Panc1 (cell line): Measurements from ENCODE around the gene PRKCA.

Experiments used
- POLR2AphosphoS5 ChIP-seq: IDR thresholded peaks from 2 replicates; pipeline ENCODE4 v1.6.1; 2012; ENCODE audit warnings: mild to moderate bottlenecking, low read depth, low read length, moderate library complexity
- SIN3A ChIP-seq: IDR thresholded peaks from 2 replicates; pipeline ENCODE4 v1.6.1; 2012; ENCODE audit warnings: low read depth, mild to moderate bottlenecking, low read length, moderate library complexity, borderline replicate concordance; ENCODE audit not compliant: insufficient read depth

DNA sequence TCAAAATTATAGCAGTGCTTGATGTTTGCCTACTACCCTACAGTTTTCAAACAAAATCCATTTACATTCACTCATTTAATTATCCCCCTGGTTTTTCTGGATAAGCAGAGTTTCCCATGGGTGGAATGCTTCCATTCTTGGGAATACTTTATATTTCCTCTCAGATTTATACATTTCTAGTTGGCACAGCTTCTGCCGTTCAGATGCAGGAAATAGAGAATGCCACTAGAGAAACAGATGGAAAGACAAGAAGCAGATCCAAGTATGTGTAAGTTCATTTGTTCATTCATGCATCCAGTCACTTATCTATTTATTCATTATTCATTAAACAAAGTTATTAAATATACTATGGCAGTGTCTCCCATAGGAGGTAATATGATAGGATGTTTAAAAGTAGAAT lies 467.5 kb downstream of the PRKCA start:
- TF ChIP-seq SIN3A (no peak), POLR2AphosphoS5 (no peak)
